M059J (cell line): ENCODE data around the gene TMEM239. TPM values are rescaled to one million over a fixed set of nuclear protein-coding genes. Genes with fewer than 3 reads are reported as not detected.
"Not testable (repeated sequence)": the region's sequence is repeated elsewhere in the genome, so short reads cannot be mapped to it uniquely, and the experiment has no call there.

ENCODE experiments used
- DNase-seq: peaks from one replicate; pipeline ENCODE4 v3.0.0-alpha.2; 2012; ENCODE audit warnings: low read depth
- total RNA-seq: library from RNA; depleted of rRNA; stranded (reverse); fragments of >200 nt; shearing (Covaris generic); gene quantifications from 2 replicates; pipeline ENCODE4 v1.2.3, GENCODE V29; 2014

TMEM239 gene
- total RNA-seq, 1 experiment from 2014 or later = not detected

DNA sequence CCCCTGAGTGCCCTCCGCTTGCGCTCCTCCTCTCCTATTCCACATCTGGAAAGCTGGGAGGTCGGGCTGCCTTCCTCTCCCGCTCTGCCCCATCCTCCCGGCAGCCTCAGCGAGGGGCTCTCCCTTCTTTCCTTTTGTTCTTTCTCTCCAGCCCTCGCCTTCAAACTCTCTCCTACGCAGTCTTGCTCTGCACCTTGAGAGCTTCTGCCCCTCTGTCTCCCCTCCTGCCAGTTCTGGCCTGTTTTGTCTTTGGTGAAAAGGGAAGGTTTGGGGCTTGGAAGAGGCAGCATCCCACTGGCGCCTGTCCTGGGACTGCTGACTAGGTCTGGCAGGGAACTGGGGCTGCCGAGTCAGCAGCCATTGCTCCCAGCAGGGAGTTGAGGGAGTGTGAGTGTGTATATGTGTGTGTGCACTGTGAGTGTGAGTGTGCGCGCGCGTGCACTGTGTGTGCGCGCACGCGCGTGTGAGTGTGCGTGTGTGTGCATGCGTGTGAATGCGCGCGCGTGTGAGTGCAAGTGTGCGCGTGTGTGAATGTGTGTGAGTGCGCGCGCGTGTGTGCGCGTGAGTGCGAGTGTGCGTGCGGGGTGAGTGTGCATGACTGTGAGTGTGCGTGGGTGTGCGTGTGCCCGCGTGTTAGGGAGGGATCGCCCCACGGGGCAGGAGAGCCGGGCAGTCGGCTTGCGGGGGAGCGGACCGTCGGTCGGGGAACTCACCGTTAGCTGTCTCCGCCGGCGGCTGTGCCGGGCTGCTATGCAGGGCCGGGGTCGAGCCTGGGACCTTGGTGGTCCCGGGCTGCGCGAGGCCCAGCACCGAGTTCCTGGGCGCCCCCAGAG lies 16.3 kb upstream of the TMEM239 start:
- no peak for DNase-seq

GRCh38 chr20:2800521-2801285 lies 15.5 kb upstream of the TMEM239 start, which contains the start of gene CPXM1:
Gene CPXM1, minus strand, starts transcription at chr20:2800627. Its CDS starts 55 bp downstream, at chr20:2800572.
- DNase-seq = no peak

- peak; percentile 40 for DNase-seq
Measured at GRCh38 chr20:2801286-2801728, 14.9 kb upstream of the TMEM239 start.

DNA sequence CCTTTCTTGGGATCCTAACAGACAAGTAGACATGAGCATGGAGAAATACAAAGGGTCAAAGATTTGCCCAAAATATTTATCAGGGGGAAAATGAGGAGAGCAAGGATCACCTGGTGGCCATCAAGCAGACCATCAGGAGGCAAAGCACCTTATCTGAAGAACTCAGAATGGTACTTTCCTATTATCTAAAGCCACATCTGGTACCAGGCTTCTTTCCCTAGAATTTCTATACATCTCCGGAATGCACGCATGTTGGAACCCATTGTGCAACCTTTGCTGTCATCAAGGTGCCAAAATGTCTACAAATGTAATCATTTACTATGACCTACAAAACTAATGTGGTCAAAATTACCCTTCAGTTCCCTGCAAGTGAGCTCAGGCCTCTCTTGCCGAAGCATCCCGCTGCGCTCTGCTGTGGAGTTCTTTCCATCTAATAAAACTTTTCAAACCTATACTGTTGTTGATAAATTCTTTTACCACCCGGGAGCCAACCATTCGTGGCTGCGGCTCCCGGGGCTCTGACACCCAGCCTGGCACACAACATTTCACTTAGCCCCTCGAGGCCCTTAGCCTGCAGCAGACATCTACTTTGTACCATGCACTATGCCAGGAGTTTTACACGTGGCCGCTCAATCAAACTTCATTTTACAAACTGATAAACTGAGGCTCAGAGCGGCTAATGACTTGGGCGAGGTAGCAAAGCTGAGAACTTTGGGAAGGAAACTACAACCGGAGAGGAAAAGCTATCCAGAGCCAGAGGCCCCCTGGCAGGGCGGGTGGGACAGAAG lies 11.9 kb upstream of the TMEM239 start:
- no peak for DNase-seq

DNA sequence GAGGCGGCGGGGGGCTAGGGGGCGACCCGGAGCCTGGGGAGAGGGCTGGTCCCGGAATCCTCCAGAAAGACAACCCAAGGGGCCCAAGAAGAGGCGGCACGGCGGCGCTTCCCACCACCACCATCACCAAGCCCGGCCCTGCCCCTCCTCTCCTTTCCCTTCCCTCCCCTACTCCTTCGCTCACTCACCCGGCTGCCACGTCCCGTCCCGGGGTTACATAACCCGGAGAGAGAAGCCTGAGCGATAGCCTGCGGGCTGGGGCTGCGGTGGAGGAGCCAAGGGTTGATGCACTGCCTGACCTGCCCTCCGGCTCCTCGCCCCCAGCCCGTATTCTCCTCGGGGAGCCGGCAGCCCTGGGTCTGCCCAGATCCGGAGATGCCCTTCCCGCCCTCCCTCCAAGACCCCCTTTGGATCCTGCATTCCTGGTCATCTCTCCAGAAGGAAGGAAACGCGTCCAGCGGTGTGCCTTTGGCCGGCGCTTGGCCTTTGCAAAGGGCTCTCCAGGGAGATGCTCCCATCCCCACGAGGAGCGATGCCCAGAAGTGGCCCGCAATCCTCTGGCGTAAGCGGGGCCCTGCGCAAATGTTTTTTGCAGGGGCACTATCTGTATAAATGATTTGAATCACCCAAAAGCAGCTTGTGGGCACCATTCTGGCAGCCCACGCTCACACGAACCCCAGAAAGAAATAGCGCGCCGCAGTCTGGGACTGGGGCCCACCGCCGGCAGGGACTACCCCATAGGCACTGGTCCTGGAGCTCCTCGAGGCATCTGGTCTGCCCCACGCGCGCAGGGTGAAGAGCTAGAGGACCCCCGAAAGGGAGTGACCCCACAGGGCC lies 11.1 kb upstream of the TMEM239 start:
- peak; percentile 54 for DNase-seq

DNA sequence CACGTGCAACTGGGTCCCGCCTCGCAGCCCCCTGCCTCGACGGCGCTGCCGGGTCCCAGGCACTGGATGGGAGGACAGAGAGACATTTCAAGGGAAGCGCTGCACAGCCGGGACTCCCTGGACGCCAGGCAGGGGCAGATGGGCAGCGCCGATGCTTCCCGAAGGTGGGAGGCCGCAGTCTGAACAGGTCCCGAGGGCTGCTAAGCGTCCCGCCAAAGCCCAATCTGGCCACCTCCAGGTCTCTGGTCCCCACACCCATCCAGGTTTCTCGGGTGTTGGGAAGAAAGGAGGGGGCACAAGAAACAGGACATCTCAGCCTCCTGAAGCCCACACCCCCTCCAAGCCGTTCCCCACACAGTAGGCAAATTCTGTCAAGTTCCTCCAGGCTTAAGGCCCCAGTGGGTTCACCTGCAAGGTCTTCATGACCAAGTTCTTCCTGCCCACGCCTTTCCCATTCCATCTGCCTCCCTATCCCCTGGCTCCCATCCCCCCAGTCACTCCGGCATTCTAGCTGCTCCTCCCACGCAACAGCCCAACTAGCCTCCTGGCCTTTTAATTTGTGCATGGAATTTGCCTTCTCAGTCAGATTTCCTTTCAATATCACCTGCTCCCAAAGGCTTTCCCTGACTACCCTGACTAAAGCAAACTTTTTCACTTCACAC lies 10.3 kb upstream of the TMEM239 start:
- no peak for DNase-seq

DNA sequence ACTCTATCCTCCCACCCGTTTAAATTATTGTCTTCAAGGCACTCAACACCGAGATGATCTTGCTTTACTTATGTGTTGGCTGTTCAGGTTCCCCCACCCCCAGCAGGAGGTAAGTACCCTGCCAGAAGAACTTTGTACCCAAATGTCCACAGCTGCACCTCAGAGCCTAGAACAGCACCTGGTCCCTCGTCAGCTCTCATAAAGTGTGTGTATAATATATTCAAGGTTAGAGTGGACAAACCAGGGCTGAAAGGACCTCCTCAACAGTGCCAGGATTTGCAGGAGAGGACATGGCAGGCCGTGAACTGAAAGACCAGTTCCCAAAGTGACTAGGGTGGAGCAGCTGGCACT lies 9.8 kb upstream of the TMEM239 start:
- no peak for DNase-seq

DNA sequence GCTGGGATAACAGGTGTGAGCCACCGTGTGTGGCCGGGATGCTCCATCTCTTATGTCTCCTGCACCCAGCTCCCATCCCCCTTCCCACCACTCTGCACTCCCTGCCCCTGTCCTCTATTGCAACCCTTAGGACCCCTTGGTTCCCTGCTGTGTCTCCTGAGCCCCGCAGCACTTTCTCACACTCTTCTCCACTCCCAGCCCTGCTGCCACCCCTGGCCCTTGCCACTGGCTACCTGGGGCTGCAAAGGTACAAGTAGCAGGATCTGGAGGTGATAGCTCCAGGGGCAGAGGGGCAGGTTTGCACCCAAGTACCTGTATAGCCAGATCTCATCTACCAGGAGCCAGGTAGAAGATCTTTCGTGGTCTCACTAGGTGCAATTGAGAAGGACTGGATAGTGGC lies 9.1 kb upstream of the TMEM239 start:
- DNase-seq = no peak

- not testable (repeated sequence) for DNase-seq
Measured at GRCh38 chr20:2807929-2808328, 8.2 kb upstream of the TMEM239 start.

DNA sequence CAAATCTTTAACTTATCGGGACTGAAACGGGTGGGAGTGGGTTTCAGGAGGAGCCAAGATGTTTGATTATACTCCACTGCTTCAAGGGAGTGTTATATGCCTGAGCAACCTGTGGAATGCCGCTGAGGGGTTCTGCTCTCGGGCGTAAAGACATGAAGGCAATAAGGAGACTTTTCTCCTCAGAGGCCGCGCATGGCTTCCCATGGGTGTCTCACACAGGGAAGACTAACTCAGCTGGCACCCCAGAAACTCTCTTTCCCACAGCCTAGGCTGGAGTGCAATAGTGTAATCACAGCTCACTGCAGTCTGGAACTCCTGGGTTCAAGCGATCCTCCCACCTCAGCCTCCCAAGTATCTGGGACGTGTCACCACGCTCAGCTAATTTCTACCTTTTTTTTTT lies 6.5 kb upstream of the TMEM239 start:
- DNase-seq = no peak

DNA sequence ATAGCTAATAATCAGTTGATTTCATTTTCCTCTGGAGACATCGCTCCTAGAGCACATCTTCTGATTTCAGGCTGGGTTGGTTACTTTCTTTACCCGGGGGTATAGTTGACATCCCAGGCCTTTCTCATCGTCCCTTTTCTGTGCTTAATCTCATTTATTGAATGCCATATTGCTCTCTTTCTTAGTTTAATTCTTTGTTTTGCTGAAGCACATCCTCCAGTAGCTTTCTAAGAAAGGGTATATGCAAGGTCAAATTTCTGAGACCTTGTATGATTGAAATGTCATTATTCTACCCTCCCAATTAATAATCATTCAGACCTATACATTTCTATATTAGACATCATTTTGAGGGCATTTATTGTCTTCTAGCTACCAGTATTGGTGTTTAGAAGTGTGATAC lies 4.0 kb upstream of the TMEM239 start:
- no peak for DNase-seq

- peak; percentile 40 for DNase-seq
Measured at GRCh38 chr20:2814076-2814475, 2.1 kb upstream of the TMEM239 start.

DNA sequence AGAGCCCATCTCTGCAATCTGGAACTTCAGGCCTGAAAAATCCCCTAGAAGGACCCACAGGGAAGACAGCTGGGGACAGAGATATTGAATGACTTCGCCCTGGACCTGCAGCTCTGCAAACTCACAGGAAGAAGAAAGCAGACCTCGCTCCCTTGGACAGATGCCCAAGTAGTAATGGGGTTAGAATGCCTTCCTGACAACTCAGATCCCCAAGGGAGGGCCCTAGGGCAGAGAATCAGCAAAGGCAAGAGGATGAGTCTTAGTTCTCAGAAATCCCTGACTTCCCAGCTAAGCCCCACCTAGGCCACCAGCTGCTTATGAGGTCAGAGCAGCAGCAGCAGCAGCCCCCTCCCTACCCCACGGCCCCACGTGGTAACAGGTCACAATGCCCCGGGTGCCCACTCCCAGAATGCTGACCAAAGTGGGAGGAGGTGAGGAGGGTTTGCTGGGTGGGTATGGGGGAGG lies 1.5 kb upstream of the TMEM239 start, which contains the start of gene C20orf141:
Gene C20orf141 (plus strand): TSS at position 401 of the 465 bp plus-strand sequence. CDS start 198 bp downstream, outside the sequence.
- peak; percentile 100 for DNase-seq

DNA sequence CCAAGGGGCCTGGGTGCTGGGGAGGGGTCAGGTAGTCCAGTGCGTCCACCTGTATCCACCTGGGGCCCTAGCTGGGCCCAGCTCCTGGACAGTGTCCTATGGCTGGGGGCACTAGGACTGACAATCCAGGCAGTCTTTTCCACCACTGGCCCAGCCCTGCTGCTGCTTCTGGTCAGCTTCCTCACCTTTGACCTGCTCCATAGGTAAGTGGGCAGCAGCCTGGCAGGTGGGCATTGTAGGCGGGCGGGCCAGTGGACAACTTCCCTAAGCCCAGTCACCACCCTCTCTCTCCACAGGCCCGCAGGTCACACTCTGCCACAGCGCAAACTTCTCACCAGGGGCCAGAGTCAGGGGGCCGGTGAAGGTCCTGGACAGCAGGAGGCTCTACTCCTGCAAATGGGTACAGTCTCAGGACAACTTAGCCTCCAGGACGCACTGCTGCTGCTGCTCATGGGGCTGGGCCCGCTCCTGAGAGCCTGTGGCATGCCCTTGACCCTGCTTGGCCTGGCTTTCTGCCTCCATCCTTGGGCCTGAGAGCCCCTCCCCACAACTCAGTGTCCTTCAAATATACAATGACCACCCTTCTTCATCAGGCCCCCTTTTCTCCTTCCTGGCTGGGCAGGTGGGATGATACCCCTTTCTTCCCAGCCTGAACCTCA lies 793 bp upstream of the TMEM239 start:
- no peak for DNase-seq

- DNase-seq = peak; percentile 48
Measured at GRCh38 chr20:2816583-2817340, 598 bp downstream of the TMEM239 start.

DNA sequence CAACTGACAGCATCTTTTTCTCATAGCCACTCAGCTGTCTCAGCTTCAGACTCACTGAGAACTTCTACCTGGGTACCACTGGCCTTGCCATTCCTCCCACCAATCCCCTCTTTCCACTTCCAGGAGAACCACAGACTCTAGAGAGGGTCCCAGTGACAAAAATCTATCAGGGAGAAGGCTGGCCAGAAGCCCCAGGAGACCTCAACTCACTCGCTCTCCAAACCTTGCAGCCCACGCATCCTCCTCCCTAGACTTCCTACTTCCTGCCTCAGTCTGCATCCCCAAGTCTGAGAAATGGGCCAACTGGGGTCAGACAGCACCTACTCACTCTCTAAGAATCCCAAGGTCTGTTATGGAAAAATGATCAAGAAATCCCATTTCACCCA lies 1.2 kb downstream of the TMEM239 start:
- no peak for DNase-seq

DNA sequence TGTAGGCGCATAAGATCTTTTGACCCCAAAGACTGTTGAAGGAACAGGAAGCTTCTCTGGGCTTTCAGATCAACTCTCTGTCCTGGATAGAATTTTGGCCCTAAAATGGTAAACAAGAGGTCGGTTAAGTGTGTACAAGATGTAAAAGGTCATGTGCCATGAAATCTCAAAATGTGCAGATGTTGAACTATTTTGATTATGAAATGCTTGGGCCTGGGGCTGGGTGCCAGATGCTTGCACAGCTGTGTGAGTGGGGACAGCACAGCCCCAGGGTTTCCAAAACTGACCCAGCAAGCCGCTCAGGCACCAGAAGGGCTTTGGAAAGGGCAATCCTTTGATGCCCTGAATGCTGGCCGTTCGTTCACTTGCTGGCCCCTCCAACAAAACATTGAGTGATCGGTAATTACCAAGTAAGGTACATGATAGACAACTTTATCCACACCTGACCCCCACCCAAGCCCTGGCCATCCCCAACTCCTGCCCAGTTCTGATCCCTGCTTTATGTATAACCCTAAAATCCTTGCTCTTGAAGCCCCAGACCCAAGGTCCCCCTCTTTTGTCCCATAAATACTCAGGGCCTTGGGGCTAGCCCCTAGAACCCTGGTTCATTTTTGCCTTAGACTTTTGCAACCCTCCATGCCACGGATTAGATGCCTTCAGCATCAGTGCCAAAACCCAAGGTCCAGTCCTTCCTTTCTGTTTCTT lies 1.9 kb downstream of the TMEM239 start:
- DNase-seq = no peak

DNA sequence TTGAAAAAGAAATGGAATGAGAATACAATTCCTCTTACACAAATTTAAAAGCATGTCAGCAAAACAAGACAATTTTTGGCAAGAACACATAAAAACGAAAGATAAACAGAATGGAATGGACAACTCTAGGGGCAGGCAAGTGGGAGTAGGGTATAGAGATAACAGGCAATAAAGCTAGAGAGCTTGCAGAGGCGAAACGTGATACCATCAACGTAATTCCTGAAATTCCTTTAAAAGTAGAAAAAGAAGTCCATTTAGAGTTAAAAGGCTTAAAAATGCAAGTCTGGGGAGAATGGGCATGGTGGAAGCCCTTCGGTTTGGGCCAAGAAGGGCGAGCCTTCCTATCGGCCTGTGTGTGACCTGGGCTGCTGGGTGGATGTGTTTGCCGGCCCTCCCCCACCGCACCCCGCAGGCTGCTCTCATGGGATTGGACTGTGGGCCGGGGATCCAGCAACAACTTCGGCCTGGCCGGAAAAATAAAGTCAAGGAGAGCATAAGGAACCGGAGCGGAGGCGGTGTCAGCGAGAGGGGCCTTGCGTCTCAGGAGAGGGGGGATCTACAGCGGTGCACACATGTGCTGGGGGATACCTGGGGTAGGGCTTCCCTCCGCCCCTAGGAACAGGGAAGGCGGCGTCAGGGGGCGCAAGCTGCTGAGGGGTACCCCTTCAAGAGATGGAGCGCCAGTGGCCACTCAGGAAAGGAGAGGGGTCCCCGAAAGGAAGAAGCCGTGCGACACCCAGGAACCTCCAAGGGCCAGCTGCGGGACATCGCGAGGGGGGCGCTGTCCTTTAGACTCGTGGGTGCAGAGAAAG lies 4.1 kb downstream of the TMEM239 start:
- peak; percentile 43 for DNase-seq
